ENCODE data around the gene CNRIP1.
A peak's percentile ranks its signal among the peaks of the same experiment; 100 is the strongest.

CNRIP1 gene

GRCh38 chr2:68294913-68295312 lies 24.8 kb downstream of the CNRIP1 start:
- POLR2A ChIA-PET (ENCODE audit: low non-redundant PET): no interaction called here
- DNase-seq (ENCODE audit: low spot score): no peak
- H3K27ac ChIP-seq: no peak overlapping the region
- TF ChIP-seq CTCF (conservative IDR thresholded peaks at IDR 0.05; ENCODE audit: low read depth): no peak
- CTCF ChIA-PET: no interaction called here

- ChIA-PET CTCF (interaction anchor here (0.9 to 3.3 kb wide), 2 partner anchors 8 to 11 kb away, joined by 5 to 16 read pairs; no protein-coding TSS in a partner anchor), POLR2A (ENCODE audit: low non-redundant PET) (no interaction called here)
Observed at GRCh38 chr2:68294187-68294586, 25.6 kb downstream of the CNRIP1 start.

GRCh38 chr2:68293755-68294154 lies 26.0 kb downstream of the CNRIP1 start:
- ChIA-PET CTCF (interaction anchor here (0.9 to 3.3 kb wide), 3 partner anchors 9 to 168 kb away, joined by 3 to 16 read pairs (median 5); no protein-coding TSS in a partner anchor), POLR2A (ENCODE audit: low non-redundant PET) (no interaction called here)
- H3K27ac ChIP-seq: no peak overlapping the region
- no peak for DNase-seq (ENCODE audit: low spot score)
- TF ChIP-seq CTCF (conservative IDR thresholded peaks at IDR 0.05; ENCODE audit: low read depth): no peak

More at GRCh38 chr2:68294187-68294586, 25.6 kb downstream of the CNRIP1 start:
- DNase-seq (ENCODE audit: low spot score): no peak
- no peak for TF ChIP-seq CTCF (conservative IDR thresholded peaks at IDR 0.05; ENCODE audit: low read depth)
- no peak overlapping the region for H3K27ac ChIP-seq

- ChIA-PET POLR2A (ENCODE audit: low non-redundant PET) (no interaction called here), CTCF (interaction anchor here (1.6 to 3.3 kb wide), 3 partner anchors 10 to 171 kb away, joined by 3 to 21 read pairs (median 16); no protein-coding TSS in a partner anchor)
- H3K27ac ChIP-seq: no peak overlapping the region
- TF ChIP-seq CTCF (conservative IDR thresholded peaks at IDR 0.05; ENCODE audit: low read depth): no peak
- DNase-seq (ENCODE audit: low spot score): no peak
Observed at GRCh38 chr2:68293024-68293423, 26.7 kb downstream of the CNRIP1 start.

GRCh38 chr2:68292108-68292710 lies 27.5 kb downstream of the CNRIP1 start:
- ChIA-PET CTCF (interaction anchor here (0.5 to 3.3 kb wide), 16 partner anchors 9 to 200 kb away, joined by 3 to 21 read pairs (median 4); no protein-coding TSS in a partner anchor), POLR2A (ENCODE audit: low non-redundant PET) (interaction anchor here (0.5 to 0.6 kb wide), 2 partner anchors 173 to 1623 kb away, joined by 3 to 6 read pairs; partner anchors contain the start of gene MXD1)
- H3K27ac ChIP-seq: no peak overlapping the region
- peak; percentile 48 for DNase-seq (ENCODE audit: low spot score)
- peak; percentile 94 for TF ChIP-seq CTCF (conservative IDR thresholded peaks at IDR 0.05; ENCODE audit: low read depth)

- TF ChIP-seq CTCF (conservative IDR thresholded peaks at IDR 0.05; ENCODE audit: low read depth): no peak
- ChIA-PET CTCF (interaction anchor here (0.6 to 3.3 kb wide), 7 partner anchors 8 to 199 kb away, joined by 3 to 21 read pairs (median 5); no protein-coding TSS in a partner anchor), POLR2A (ENCODE audit: low non-redundant PET) (no interaction called here)
- no peak overlapping the region for H3K27ac ChIP-seq
- no peak for DNase-seq (ENCODE audit: low spot score)
Observed at GRCh38 chr2:68291314-68291713, 28.4 kb downstream of the CNRIP1 start.

Data from RWPE1 (cell line).